HG03439 (cell line): ENCODE measurements around the gene CPO.

ENCODE experiments used
- ATAC-seq: cut with Tn5 transposase; IDR thresholded peaks from one replicate; pipeline ENCODE4 v1.9.1; 2021; ENCODE audit warnings: mild to moderate bottlenecking, moderate library complexity; ENCODE audit not compliant: unreplicated experiment

Gene CPO

DNA sequence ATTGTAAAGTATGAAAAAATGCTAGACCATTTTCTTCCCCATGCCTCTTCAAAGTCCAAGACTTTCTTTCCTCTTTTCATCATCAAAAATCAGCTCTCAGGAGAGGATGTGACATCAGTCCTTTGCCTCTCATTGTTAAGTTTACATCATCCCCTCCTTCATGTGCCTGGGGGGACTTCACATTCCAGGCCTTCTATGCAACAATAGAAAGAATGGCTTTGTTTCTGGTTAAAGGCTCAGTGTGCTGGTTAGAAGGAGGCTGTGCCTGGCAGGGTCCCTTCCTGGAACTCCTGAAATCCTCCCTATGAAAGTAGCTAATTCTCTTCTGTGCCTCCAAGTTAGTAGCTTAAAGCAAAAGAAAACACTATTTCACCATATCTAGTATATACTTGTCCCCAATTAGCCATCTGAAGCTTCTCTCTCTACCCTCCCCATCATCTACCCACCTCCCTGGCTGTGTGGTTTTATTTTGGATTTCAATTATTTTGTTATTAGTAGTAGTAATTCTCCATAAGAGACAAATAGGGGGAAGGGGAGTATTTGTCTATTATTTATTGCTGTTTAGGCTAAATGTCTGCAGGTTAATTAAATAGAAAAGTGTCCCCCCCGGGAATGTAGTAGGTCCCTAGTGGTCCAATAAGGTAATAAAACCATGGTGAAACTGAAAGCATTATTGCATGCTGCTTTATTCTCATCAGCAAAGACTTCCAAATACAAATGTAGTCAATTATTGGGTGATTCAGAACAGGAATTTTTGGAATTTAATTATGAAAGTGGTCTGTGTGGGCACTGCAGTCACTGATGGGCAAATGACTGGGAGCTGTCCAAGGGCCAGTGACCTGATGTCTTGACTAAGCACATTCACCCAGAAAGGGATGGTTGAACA is 69.0 kb downstream of the CPO start:
- no peak for ATAC-seq

DNA sequence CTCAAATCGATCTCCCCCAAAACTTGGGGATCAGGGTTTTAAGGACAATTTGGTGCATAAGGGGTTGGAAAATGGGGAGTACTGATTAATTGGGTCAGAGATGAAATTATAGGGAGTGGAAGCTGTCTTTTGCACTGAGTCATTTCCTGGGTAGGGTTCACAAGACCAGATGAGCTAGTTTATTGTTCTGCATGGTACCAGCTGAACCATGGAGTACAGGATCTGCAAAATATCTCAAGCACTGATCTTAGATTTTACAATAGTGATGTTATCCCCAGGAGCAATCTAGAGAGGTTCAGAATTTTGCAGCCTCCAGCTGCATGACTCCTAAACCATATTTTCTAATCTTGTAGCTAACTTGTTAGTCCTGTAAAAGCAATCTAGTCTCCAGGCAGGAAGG is 73.1 kb downstream of the CPO start:
- ATAC-seq = no peak

DNA sequence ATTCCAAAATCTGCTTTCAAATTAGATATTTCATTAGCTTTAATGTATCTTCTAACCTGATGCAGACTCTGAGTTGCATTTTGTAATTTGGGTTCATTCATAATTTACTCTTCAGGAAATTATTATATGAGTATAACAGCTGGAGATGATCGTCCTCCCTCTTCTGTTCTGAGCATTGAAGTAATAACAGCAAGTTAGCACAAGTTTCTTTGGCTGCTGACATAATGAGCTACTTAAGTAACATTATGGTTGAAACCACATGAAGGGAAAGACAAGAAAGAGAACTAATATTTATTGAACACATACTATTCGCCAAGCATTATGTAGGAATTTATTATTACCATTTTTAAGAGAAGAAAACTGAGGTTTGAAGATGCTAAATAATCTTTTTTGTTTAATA is 75.1 kb downstream of the CPO start:
- no peak for ATAC-seq

DNA sequence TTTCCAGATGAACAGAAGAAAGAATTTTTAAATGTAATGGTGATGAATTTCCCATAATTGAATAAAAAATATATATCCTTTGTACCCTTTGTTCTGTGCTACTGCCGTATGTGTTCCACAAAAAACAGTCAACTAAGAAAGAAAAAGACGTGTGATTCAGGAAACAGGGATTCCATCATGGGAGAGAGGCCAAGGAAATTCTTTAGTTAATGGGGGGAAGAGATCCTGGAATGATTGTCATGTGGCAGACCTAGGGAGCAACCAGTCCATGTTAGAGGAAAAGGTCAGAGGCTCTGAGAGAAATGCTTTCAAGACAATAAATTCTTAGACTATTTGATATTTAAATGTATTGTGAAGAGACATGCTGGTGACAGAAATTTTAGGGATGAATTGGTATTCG is 76.6 kb downstream of the CPO start:
- no peak for ATAC-seq
